HCT116 (cell line): ENCODE data around the gene PKMYT1. TPM values are rescaled to one million over a fixed set of nuclear protein-coding genes. Genes with fewer than 3 reads are reported as not detected.

Experiments used
- ATAC-seq: fragments of 200-7000 bp; cut with Tn5 transposase; 2 replicates; pipeline ENCODE4 v1.9.1; 2020; ENCODE audit warnings: mild to moderate bottlenecking, moderate library complexity
- BruUV-seq: library from RNA; stranded (reverse); fragments of 400-500 nt; replicated peaks from 2 replicates; lab custom pipeline; 2021; lab: Mats Ljungman, UMichigan
- CTCF ChIA-PET: fragments of 300-600 bp; sonication (Branson Sonifier 250); formaldehyde crosslinking; loops from one replicate; lab custom pipeline; 2021; ENCODE audit warnings: antibody characterized with exemption; lab: Charles Lee
- POLR2A ChIA-PET: fragments of 300-600, 350-600 bp; sonication (Branson Sonifier 250); formaldehyde crosslinking; loops from one replicate; lab custom pipeline; 2021; ENCODE audit warnings: antibody characterized with exemption; lab: Charles Lee
- RAD21 ChIA-PET, 2 experiments: fragments of 300-600 bp; sonication (Branson Sonifier 250); formaldehyde crosslinking; loops; one replicate each; lab custom pipeline; 2023; ENCODE audit warnings: low total read pairs in 2 of 2; ENCODE audit not compliant: uncharacterized antibody in 2 of 2, unreplicated experiment in 2 of 2, low non-redundant PET in 1 of 2; lab: Charles Lee
- DNase-seq: peaks from one replicate; pipeline ENCODE4 v3.0.0-alpha.2; 2010; ENCODE audit warnings: low read depth, low spot score
- H2AFZ ChIP-seq: fragments of 200-600 bp; shearing (Covaris generic), sonication (generic); 2 replicates; pipeline ENCODE4 v1.6.1; 2017; ENCODE audit warnings: low read depth, mixed run types, mixed read lengths, antibody characterized with exemption, low read length; ENCODE audit not compliant: poor library complexity, severe bottlenecking
- H3K27ac ChIP-seq: 2 replicates; pipeline ENCODE4 v1.5.1; 2012; ENCODE audit warnings: low read depth, low read length
- H3K27me3 ChIP-seq: fragments of 200-600 bp; sonication (generic); 2 replicates; pipeline ENCODE4 v1.6.1; 2016; ENCODE audit warnings: mixed run types, low read length, mixed read lengths; ENCODE audit not compliant: insufficient read depth
- H3K36me3 ChIP-seq, 2 experiments: fragments of 200-500 bp in 1 of 2; fragments of 200-600 bp in 1 of 2; sonication (Bioruptor generic) in 1 of 2; sonication (generic) in 1 of 2; 2 replicates each; pipeline versions ENCODE4 v1.5.1 to v1.6.1; 2014 to 2016; ENCODE audit warnings: low read length in 2 of 2, inconsistent platforms in 1 of 2, mixed read lengths in 1 of 2, mixed run types in 1 of 2; ENCODE audit not compliant: insufficient read depth in 2 of 2, control insufficient read depth in 1 of 2
- H3K4me1 ChIP-seq, 2 experiments: fragments of 200-600 bp in 1 of 2; sonication (generic) in 1 of 2; 2 replicates each; pipeline versions ENCODE4 v1.5.1 to v1.6.1; 2012 to 2017; ENCODE audit warnings: low read length in 2 of 2, inconsistent platforms in 1 of 2, mild to moderate bottlenecking in 1 of 2, mixed read lengths in 1 of 2, mixed run types in 1 of 2, moderate library complexity in 1 of 2; ENCODE audit not compliant: insufficient read depth in 2 of 2, control insufficient read depth in 1 of 2
- H3K4me2 ChIP-seq: fragments of 200-600 bp; sonication (generic); 2 replicates; pipeline ENCODE4 v1.6.1; 2017; ENCODE audit warnings: mixed run types, low read length, mixed read lengths
- H3K4me3 ChIP-seq, 2 experiments: fragments of 200-600 bp in 1 of 2; sonication (generic) in 1 of 2; replicated peaks in 1 of 2; 2 replicates each; pipeline ENCODE4 v1.5.1; 2011 to 2016; ENCODE audit warnings: low read length in 2 of 2, control low read depth in 1 of 2, low read depth in 1 of 2, mild to moderate bottlenecking in 1 of 2, mixed read lengths in 1 of 2, mixed run types in 1 of 2
- H3K79me2 ChIP-seq: fragments of 200-600 bp; sonication (generic); 2 replicates; pipeline ENCODE4 v1.6.1; 2017; ENCODE audit warnings: mild to moderate bottlenecking, mixed run types, low read length, moderate library complexity, mixed read lengths; ENCODE audit not compliant: insufficient read depth
- H3K9ac ChIP-seq: fragments of 200-600 bp; sonication (generic); 2 replicates; pipeline ENCODE4 v1.6.1; 2016; ENCODE audit warnings: low read length, mixed read lengths
- H3K9me2 ChIP-seq: fragments of 200-600 bp; sonication (generic), shearing (Covaris generic); 2 replicates; pipeline ENCODE4 v1.6.1; 2017; ENCODE audit warnings: mixed run types, mild to moderate bottlenecking, moderate library complexity; ENCODE audit not compliant: insufficient read depth
- H3K9me3 ChIP-seq, 2 experiments: fragments of 200-500 bp in 1 of 2; fragments of 200-600 bp in 1 of 2; sonication (Bioruptor generic) in 1 of 2; sonication (generic) in 1 of 2; 2 replicates each; pipeline ENCODE4 v1.6.1; 2014 to 2017; ENCODE audit warnings: low read length in 2 of 2, mixed read lengths in 2 of 2, inconsistent platforms in 1 of 2, low read depth in 1 of 2, mild to moderate bottlenecking in 1 of 2, mixed run types in 1 of 2, moderate library complexity in 1 of 2; ENCODE audit not compliant: control insufficient read depth in 1 of 2, insufficient read depth in 1 of 2
- H4K20me1 ChIP-seq: fragments of 200-600 bp; sonication (generic), shearing (Covaris generic); 2 replicates; pipeline ENCODE4 v1.6.1; 2017; ENCODE audit warnings: mixed run types, mild to moderate bottlenecking, moderate library complexity; ENCODE audit not compliant: insufficient read depth
- CBX3 ChIP-seq: IDR thresholded peaks from 2 replicates; pipeline ENCODE4 v1.6.1; 2012; ENCODE audit warnings: low read depth
- EGR1 ChIP-seq: IDR thresholded peaks from 2 replicates; pipeline ENCODE4 v1.6.1; 2012; ENCODE audit warnings: low read depth
- EZH2 ChIP-seq: fragments of 200-600 bp; sonication (generic); IDR thresholded peaks from 2 replicates; pipeline ENCODE4 v1.6.1; 2017; ENCODE audit warnings: antibody characterized with exemption, mixed run types
- EZH2phosphoT487 ChIP-seq: fragments of 200-600 bp; IDR thresholded peaks from 2 replicates; pipeline ENCODE4 v1.6.1; 2018; ENCODE audit warnings: antibody characterized with exemption, borderline replicate concordance
- POLR2A ChIP-seq: IDR thresholded peaks from 2 replicates; pipeline ENCODE4 v1.7.0; 2011; ENCODE audit warnings: borderline replicate concordance; ENCODE audit not compliant: insufficient read depth, insufficient read length; ENCODE audit errors: extremely low read depth
- POLR2AphosphoS5 ChIP-seq: IDR thresholded peaks from 2 replicates; pipeline ENCODE4 v1.6.1; 2011; ENCODE audit warnings: mild to moderate bottlenecking, low read depth, low read length, moderate library complexity
- RAD21 ChIP-seq: IDR thresholded peaks from 2 replicates; pipeline ENCODE4 v1.6.1; 2012; ENCODE audit warnings: low read depth, mild to moderate bottlenecking
- REST ChIP-seq: IDR thresholded peaks from 2 replicates; pipeline ENCODE4 v1.6.1; 2012; ENCODE audit warnings: low read depth
- SIN3A ChIP-seq: IDR thresholded peaks from 2 replicates; pipeline ENCODE4 v1.6.1; 2012; ENCODE audit warnings: low read depth
- SP1 ChIP-seq: IDR thresholded peaks from 2 replicates; pipeline ENCODE4 v1.6.1; 2012; ENCODE audit warnings: low read depth
- SRF ChIP-seq: IDR thresholded peaks from 2 replicates; pipeline ENCODE4 v1.6.1; 2012; ENCODE audit warnings: low read depth
- ZBTB33 ChIP-seq: IDR thresholded peaks from 2 replicates; pipeline ENCODE4 v1.6.1; 2011; ENCODE audit warnings: mild to moderate bottlenecking, low read length, moderate library complexity; ENCODE audit not compliant: insufficient replicate concordance; ENCODE audit errors: extremely low read depth
- ZFX ChIP-seq: fragments of 450-650 bp; IDR thresholded peaks from 2 replicates; pipeline ENCODE4 v1.6.1; 2017
- intact Hi-C: fragments of 100-400 bp; cut with micrococcal nuclease; formaldehyde crosslinking; loops from 2 replicates; pipeline ENCODE4 v1.10.0; 2022
- total RNA-seq: library from RNA; stranded (reverse); gene quantifications from one replicate; pipeline ENCODE4 v1.2.1, GENCODE V29; 2021; ENCODE audit not compliant: unreplicated experiment

Gene PKMYT1
- total RNA-seq, 1 experiment from 2014 or later, result 104 TPM

- no TSS peak for BruUV-seq
- H3K4me1 ChIP-seq, result no peaks in the 10 kb centered on the region
- no peak overlapping the region for H2AFZ ChIP-seq
- TF ChIP-seq ZFX (no peak), EZH2phosphoT487 (no peak), POLR2AphosphoS5 (no peak), SIN3A (no peak), ZBTB33 (no peak), EZH2 (no peak), RAD21 (no peak)
- no peaks in the 10 kb centered on the region for H3K9me3 ChIP-seq
- no peaks in the 10 kb centered on the region for H3K27me3 ChIP-seq
- H3K79me2 ChIP-seq, result no peaks in the 10 kb centered on the region
- no peak overlapping the region for H3K27ac ChIP-seq
- intact Hi-C loops, result no loop called here
- no peak overlapping the region for H3K9ac ChIP-seq
- no peaks in the 10 kb centered on the region for H4K20me1 ChIP-seq
- no peak overlapping the region for H3K4me2 ChIP-seq
- DNase-seq (no peak), ATAC-seq (no peak)
- RAD21 ChIA-PET, result no interaction called here
- H3K36me3 ChIP-seq, result no peaks in the 10 kb centered on the region; a peak in 2 of 4 replicates
- CTCF ChIA-PET, result no interaction called here
- no peaks in the 10 kb centered on the region for H3K9me2 ChIP-seq
- H3K4me3 ChIP-seq, result no peak overlapping the region
- POLR2A ChIA-PET, result no interaction called here
Measured at GRCh38 chr16:2933701-2934100, 46.5 kb downstream of the PKMYT1 start.

- H3K27me3 ChIP-seq, result no peaks in the 10 kb centered on the region
- ChIA-PET CTCF (no interaction called here), RAD21 (no interaction called here), POLR2A (no interaction called here)
- H3K4me3 ChIP-seq, result no peak overlapping the region
- H3K79me2 ChIP-seq, result 0 out of 2 replicates have a peak, but pooled peaks cover 4% of the 10 kb centered on the region
- no peak overlapping the region for H3K9ac ChIP-seq
- no peak overlapping the region for H3K27ac ChIP-seq
- ATAC-seq (no peak), DNase-seq (no peak)
- TF ChIP-seq POLR2AphosphoS5, result no peak
- no peak for TF ChIP-seq SRF
- no peak for TF ChIP-seq SP1
- TF ChIP-seq EZH2, result no peak
- TF ChIP-seq REST, result no peak
- TF ChIP-seq CBX3, result no peak
- TF ChIP-seq POLR2A, result no peak
- TF ChIP-seq EGR1, result no peak
- no peak for TF ChIP-seq EZH2phosphoT487
- no peaks in the 10 kb centered on the region; a peak in 2 of 4 replicates for H3K36me3 ChIP-seq
- H2AFZ ChIP-seq, result no peak overlapping the region
- intact Hi-C loops, result no loop called here
- no peaks in the 10 kb centered on the region for H3K9me2 ChIP-seq
- no peaks in the 10 kb centered on the region for H3K4me1 ChIP-seq
- no peaks in the 10 kb centered on the region for H3K9me3 ChIP-seq
- BruUV-seq, result no TSS peak
- H4K20me1 ChIP-seq, result no peaks in the 10 kb centered on the region
- no peak overlapping the region for H3K4me2 ChIP-seq
Measured at GRCh38 chr16:2933136-2933535, 47.1 kb downstream of the PKMYT1 start.
